Kidney (tissue), 14 donors: ENCODE measurements around the gene NTNG2. TPM values are rescaled to one million over a fixed set of nuclear protein-coding genes. Genes with fewer than 3 reads are reported as not detected.

ENCODE experiments used
- DNase-seq, 5 donors: peaks; one replicate each; pipeline ENCODE4 v3.0.0-alpha.2; 2013 to 2020
- FAIRE-seq: peaks from 2 replicates; lab custom pipeline; 2012; peaks lifted over from hg19 to GRCh38; lab: Jason Lieb, UNC
- H3K27ac ChIP-seq, 2 donors: one replicate each; pipeline ENCODE4 v1.7.0; 2013; ENCODE audit warnings: low read depth in 2 of 2, low read length in 2 of 2, inconsistent platforms in 1 of 2
- H3K27me3 ChIP-seq: one replicate; pipeline ENCODE4 v1.7.1; 2013; ENCODE audit warnings: low read length, inconsistent platforms; ENCODE audit not compliant: control insufficient read depth, insufficient read depth
- H3K36me3 ChIP-seq, 3 donors: one replicate each; pipeline versions ENCODE4 v1.7.0 to v1.7.1; 2013; ENCODE audit warnings: low read length in 3 of 3, control low read depth in 1 of 3, inconsistent platforms in 1 of 3; ENCODE audit not compliant: insufficient read depth in 3 of 3, control insufficient read depth in 2 of 3
- H3K4me1 ChIP-seq, 3 donors: one replicate each; pipeline versions ENCODE4 v1.7.0 to v1.7.1; 2013; ENCODE audit warnings: low read length in 3 of 3, inconsistent platforms in 1 of 3, low read depth in 1 of 3; ENCODE audit not compliant: control insufficient read depth in 2 of 3, insufficient read depth in 2 of 3
- H3K4me3 ChIP-seq, 3 donors: one replicate each; pipeline versions ENCODE4 v1.7.0 to v1.8.1; 2013; ENCODE audit warnings: low read length in 3 of 3, control low read depth in 1 of 3, inconsistent platforms in 1 of 3
- H3K9ac ChIP-seq, 3 donors: one replicate each; pipeline versions ENCODE4 v1.7.0 to v1.7.1; 2013; ENCODE audit warnings: low read length in 3 of 3, control low read depth in 1 of 3, inconsistent platforms in 1 of 3
- H3K9me3 ChIP-seq, 3 donors: one replicate each; pipeline versions ENCODE4 v1.7.0 to v1.7.1; 2013; ENCODE audit warnings: low read length in 3 of 3, control low read depth in 1 of 3, inconsistent platforms in 1 of 3; ENCODE audit not compliant: control insufficient read depth in 2 of 3, insufficient read depth in 1 of 3
- intact Hi-C: fragments of 100-400 bp; cut with DNase I; formaldehyde crosslinking; loops from one replicate; pipeline ENCODE4 v1.11.1; 2022
- polyA plus RNA-seq: library from polyadenylated mRNA; stranded (reverse); fragments of 350-450 nt; fragmentation: Illumina TruSeq; extraction: RNeasy Lipid Tissue Mini Kit (QIAGEN cat#74804); gene quantifications from one replicate; pipeline ENCODE4 v1.2.3, GENCODE V29; 2014; ENCODE audit warnings: low read depth, low replicate concordance; ENCODE audit not compliant: insufficient read depth
- total RNA-seq: library from RNA; stranded (reverse); fragmentation: NEBNext Ultra II Directional; extraction: Animal tissue kit (Norgen Biotek cat#: 25700); gene quantifications from one replicate; pipeline ENCODE4 v1.2.1, GENCODE V29; 2021
- TF ChIP-seq, protein P1 (sequence below): IDR thresholded peaks from 3 replicates; pipeline ENCODE4 v1.5.1; 2012; ENCODE audit warnings: mild to moderate bottlenecking, moderate library complexity, borderline replicate concordance; ENCODE audit not compliant: insufficient read depth; ENCODE audit errors: extremely low read depth
- donor health status: control.
- donor health status: control.
- donor health status: control.
- donor health status: control.
- donor health status: control.
- donor health status: DM: yes; HTN: yes; CAD: no.
- donor health status: Normal renal cell carcinoma (clear cell type).

Gene NTNG2
- total and polyA plus RNA-seq, 2 donors from 2014 or later = 0.54 to 2.2 TPM

DNA sequence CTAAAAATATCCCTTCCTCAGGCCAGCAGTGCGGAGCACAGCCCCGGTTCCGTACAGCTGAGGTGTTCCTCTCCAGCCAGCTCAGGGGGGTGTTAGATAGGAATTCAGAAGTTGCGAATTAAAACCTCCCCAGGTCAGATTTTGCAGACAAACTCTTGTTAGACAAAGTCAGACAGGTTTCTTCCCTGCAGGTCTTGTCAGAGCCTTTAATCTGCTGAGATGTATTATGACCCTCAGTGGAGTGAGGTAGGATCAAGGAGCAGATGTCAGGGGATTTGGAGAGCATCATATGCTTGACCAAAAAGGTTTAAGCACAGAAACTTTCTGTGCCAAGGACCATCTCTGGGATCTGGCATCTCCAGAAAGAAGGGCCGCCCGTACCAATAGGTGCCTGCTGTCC, 60.1 kb downstream of the NTNG2 start:
- intact Hi-C loops = no loop called here
- H3K36me3 ChIP-seq = no peaks in the 10 kb centered on the region
- no peak overlapping the region for H3K9ac ChIP-seq
- H3K4me3 ChIP-seq = no peak overlapping the region
- no peak overlapping the region for H3K27ac ChIP-seq
- TF ChIP-seq, protein P1, sequence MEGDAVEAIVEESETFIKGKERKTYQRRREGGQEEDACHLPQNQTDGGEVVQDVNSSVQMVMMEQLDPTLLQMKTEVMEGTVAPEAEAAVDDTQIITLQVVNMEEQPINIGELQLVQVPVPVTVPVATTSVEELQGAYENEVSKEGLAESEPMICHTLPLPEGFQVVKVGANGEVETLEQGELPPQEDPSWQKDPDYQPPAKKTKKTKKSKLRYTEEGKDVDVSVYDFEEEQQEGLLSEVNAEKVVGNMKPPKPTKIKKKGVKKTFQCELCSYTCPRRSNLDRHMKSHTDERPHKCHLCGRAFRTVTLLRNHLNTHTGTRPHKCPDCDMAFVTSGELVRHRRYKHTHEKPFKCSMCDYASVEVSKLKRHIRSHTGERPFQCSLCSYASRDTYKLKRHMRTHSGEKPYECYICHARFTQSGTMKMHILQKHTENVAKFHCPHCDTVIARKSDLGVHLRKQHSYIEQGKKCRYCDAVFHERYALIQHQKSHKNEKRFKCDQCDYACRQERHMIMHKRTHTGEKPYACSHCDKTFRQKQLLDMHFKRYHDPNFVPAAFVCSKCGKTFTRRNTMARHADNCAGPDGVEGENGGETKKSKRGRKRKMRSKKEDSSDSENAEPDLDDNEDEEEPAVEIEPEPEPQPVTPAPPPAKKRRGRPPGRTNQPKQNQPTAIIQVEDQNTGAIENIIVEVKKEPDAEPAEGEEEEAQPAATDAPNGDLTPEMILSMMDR = no peak
- H3K27me3 ChIP-seq = no peaks in the 10 kb centered on the region
- no peaks in the 10 kb centered on the region for H3K9me3 ChIP-seq
- DNase-seq (no peak), FAIRE-seq (no peak)
- no peaks in the 10 kb centered on the region for H3K4me1 ChIP-seq

DNA sequence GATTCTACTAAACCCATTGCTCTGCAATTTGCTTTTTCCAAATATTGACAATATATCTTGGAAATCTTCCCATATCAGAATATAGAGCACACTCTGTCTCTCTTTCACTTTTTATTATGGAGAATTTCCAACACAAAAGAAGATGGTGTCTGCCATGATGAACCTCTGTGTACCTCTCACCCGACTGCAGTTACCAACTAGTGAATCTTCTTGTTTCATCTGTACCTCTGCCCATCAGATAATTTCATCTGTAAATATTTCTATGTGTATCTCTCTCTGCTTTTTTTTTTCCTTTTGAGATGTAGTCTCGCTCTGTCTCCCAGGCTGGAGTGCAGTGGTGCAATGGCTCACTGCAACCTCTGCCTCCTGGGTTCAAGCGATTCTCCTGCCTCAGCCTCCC, 62.8 kb downstream of the NTNG2 start:
- FAIRE-seq (no peak), DNase-seq (no peak)
- TF ChIP-seq, protein P1 = no peak

DNA sequence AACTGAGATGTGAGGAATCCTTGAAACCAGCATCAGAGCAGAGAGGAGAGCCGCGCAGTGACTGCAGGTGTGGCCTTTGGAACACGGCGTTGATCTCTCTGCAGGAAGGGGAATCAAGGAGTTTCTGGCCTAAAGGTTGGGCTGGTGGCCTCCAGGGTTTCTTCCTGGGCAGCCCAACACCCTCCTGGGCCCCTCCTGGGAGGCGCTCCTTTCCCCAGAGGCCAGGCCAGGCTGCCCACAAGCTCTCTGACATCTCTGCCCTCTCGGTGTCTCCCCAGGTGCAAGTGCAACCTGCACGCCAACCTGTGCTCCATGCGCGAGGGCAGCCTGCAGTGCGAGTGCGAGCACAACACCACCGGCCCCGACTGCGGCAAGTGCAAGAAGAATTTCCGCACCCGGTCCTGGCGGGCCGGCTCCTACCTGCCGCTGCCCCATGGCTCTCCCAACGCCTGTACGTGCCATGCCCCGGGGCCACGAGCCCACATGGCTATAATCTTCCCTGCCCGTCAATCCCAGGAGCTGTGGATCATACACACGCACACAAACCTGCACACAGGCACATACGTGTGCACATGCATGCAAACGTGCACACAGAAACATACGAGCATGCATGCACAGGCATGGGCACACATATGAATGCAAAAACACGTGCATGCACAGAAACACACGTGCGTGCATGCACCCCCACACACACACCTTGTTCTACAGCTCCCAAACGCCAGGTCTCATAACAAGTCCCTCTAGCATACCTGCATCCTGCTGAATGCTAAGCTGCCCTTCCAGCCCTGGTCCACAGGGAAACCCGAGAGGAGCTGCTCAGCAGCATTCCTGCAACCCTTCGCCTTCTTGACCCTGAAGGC, 64.9 kb downstream of the NTNG2 start:
- H3K27ac ChIP-seq = no peak overlapping the region
- FAIRE-seq (no peak), DNase-seq (no peak)
- intact Hi-C loops = no loop called here
- no peaks in the 10 kb centered on the region for H3K27me3 ChIP-seq
- no peaks in the 10 kb centered on the region for H3K9me3 ChIP-seq
- no peak overlapping the region for H3K9ac ChIP-seq
- no peaks in the 10 kb centered on the region for H3K36me3 ChIP-seq
- TF ChIP-seq, protein P1 = no peak
- no peak overlapping the region for H3K4me3 ChIP-seq
- H3K4me1 ChIP-seq = no peaks in the 10 kb centered on the region

More for the DNA sequence above, 62.8 kb downstream of the NTNG2 start:
- Histone ChIP-seq H3K9me3 (no peaks in the 10 kb centered on the region), H3K9ac (no peak overlapping the region), H3K4me1 (no peaks in the 10 kb centered on the region), H3K27ac (no peak overlapping the region), H3K4me3 (no peak overlapping the region), H3K36me3 (no peaks in the 10 kb centered on the region), H3K27me3 (no peaks in the 10 kb centered on the region)
- intact Hi-C loops = no loop called here
